ENCODE measurements around the gene SMTN. TPM values are rescaled to one million over a fixed set of nuclear protein-coding genes. Genes with fewer than 3 reads are reported as not detected.
"Not testable (repeated sequence)": the region's sequence is repeated elsewhere in the genome, so short reads cannot be mapped to it uniquely, and the experiment has no call there.

SMTN gene
- total and polyA plus RNA-seq, 4 donors = 97.7 to 1,240 (median 571) TPM

- 44 to 48% methylated on average over 29 of the region's 29 CpGs for WGBS, 2 donors
- DNase-seq (peak in 1 of 2 donors; percentile 47), ATAC-seq (ENCODE audit: low FRiP score) (no peak)
- no peak overlapping the region for H3K4me3 ChIP-seq (ENCODE audit: low read length in 2 of 2)
- peaks cover 0 to 27% of the 10 kb centered on the region in 2 donors for H3K36me3 ChIP-seq (ENCODE audit: control insufficient read depth in 1 of 2, insufficient read depth in 2 of 2, low read length in 1 of 2)
- no peaks in the 10 kb centered on the region for H3K9me3 ChIP-seq (ENCODE audit: control insufficient read depth, low read length)
- no peaks in the 10 kb centered on the region for H3K4me1 ChIP-seq (ENCODE audit: control insufficient read depth in 1 of 2, insufficient read depth in 2 of 2, low read length in 2 of 2)
- intact Hi-C loops (cut with DNase I) = loop anchor here in 1 of 2 donors (2.0 kb wide), 1 partner anchor 15 kb away; the partner anchor contains the start of gene SELENOM
- no peaks in the 10 kb centered on the region for H3K27me3 ChIP-seq (ENCODE audit: control insufficient read depth in 1 of 2, insufficient read depth in 2 of 2, low read length in 1 of 2)
- peak overlapping the region in 1 of 2 donors; percentile 37 for H3K27ac ChIP-seq (ENCODE audit: low read depth in 1 of 2, low read length in 2 of 2)
Observed at GRCh38 chr22:31091106-31091975, 10.2 kb downstream of the SMTN start.

GRCh38 chr22:31092161-31092560, 11.0 kb downstream of the SMTN start:
- Histone ChIP-seq H3K36me3 (ENCODE audit: control insufficient read depth in 1 of 2, insufficient read depth in 2 of 2, low read length in 1 of 2) (peaks cover 0 to 33% of the 10 kb centered on the region in 2 donors), H3K9me3 (ENCODE audit: control insufficient read depth, low read length) (no peaks in the 10 kb centered on the region), H3K4me1 (ENCODE audit: control insufficient read depth in 1 of 2, insufficient read depth in 2 of 2, low read length in 2 of 2) (no peaks in the 10 kb centered on the region), H3K4me3 (ENCODE audit: low read length in 2 of 2) (no peak overlapping the region), H3K27ac (ENCODE audit: low read depth in 1 of 2, low read length in 2 of 2) (no peak overlapping the region), H3K27me3 (ENCODE audit: control insufficient read depth in 1 of 2, insufficient read depth in 2 of 2, low read length in 1 of 2) (no peaks in the 10 kb centered on the region)
- intact Hi-C loops (cut with DNase I) = no loop called here
- no peak for DNase-seq
- WGBS, 2 donors = 82% methylated on average over 9 of the region's 9 CpGs
- ATAC-seq (ENCODE audit: low FRiP score) = no peak

GRCh38 chr22:31093086-31093850, 12.2 kb downstream of the SMTN start:
- H3K36me3 ChIP-seq (ENCODE audit: control insufficient read depth in 1 of 2, insufficient read depth in 2 of 2, low read length in 1 of 2) = peaks cover 0 to 35% of the 10 kb centered on the region in 2 donors
- no peaks in the 10 kb centered on the region for H3K9me3 ChIP-seq (ENCODE audit: control insufficient read depth, low read length)
- H3K27me3 ChIP-seq (ENCODE audit: control insufficient read depth in 1 of 2, insufficient read depth in 2 of 2, low read length in 1 of 2) = no peaks in the 10 kb centered on the region
- WGBS, 2 donors = 31 to 32% methylated on average over 31 to 33 of the region's 33 CpGs
- DNase-seq = peak; percentile 88 to 91
- H3K4me1 ChIP-seq (ENCODE audit: control insufficient read depth in 1 of 2, insufficient read depth in 2 of 2, low read length in 2 of 2) = no peaks in the 10 kb centered on the region
- peak; percentile 69 for ATAC-seq (ENCODE audit: low FRiP score)
- H3K4me3 ChIP-seq (ENCODE audit: low read length in 2 of 2) = no peak overlapping the region
- intact Hi-C loops (cut with DNase I) = no loop called here
- H3K27ac ChIP-seq (ENCODE audit: low read depth in 1 of 2, low read length in 2 of 2) = peak overlapping the region in 1 of 2 donors; percentile 58

GRCh38 chr22:31094021-31094551, 13.0 kb downstream of the SMTN start:
- Histone ChIP-seq H3K9me3 (ENCODE audit: control insufficient read depth, low read length) (no peaks in the 10 kb centered on the region), H3K27me3 (ENCODE audit: control insufficient read depth in 1 of 2, insufficient read depth in 2 of 2, low read length in 1 of 2) (no peaks in the 10 kb centered on the region), H3K27ac (ENCODE audit: low read depth in 1 of 2, low read length in 2 of 2) (peak overlapping the region; percentile 17 to 58), H3K4me3 (ENCODE audit: low read length in 2 of 2) (no peak overlapping the region), H3K36me3 (ENCODE audit: control insufficient read depth in 1 of 2, insufficient read depth in 2 of 2, low read length in 1 of 2) (peaks cover 0 to 33% of the 10 kb centered on the region in 2 donors), H3K4me1 (ENCODE audit: control insufficient read depth in 1 of 2, insufficient read depth in 2 of 2, low read length in 2 of 2) (no peaks in the 10 kb centered on the region)
- DNase-seq (peak in 1 of 2 donors; percentile 50), ATAC-seq (ENCODE audit: low FRiP score) (no peak)
- WGBS, 2 donors = 14 to 16% methylated on average over 5 of the region's 5 CpGs
- intact Hi-C loops (cut with DNase I) = no loop called here

GRCh38 chr22:31094741-31095140, 13.6 kb downstream of the SMTN start:
- Histone ChIP-seq H3K27ac (ENCODE audit: low read depth in 1 of 2, low read length in 2 of 2) (peak overlapping the region in 1 of 2 donors; percentile 8), H3K4me1 (ENCODE audit: control insufficient read depth in 1 of 2, insufficient read depth in 2 of 2, low read length in 2 of 2) (no peaks in the 10 kb centered on the region), H3K4me3 (ENCODE audit: low read length in 2 of 2) (no peak overlapping the region), H3K27me3 (ENCODE audit: control insufficient read depth in 1 of 2, insufficient read depth in 2 of 2, low read length in 1 of 2) (no peaks in the 10 kb centered on the region), H3K9me3 (ENCODE audit: control insufficient read depth, low read length) (no peaks in the 10 kb centered on the region), H3K36me3 (ENCODE audit: control insufficient read depth in 1 of 2, insufficient read depth in 2 of 2, low read length in 1 of 2) (peaks cover 4 to 38% of the 10 kb centered on the region in 2 donors)
- ATAC-seq (ENCODE audit: low FRiP score) (no peak), DNase-seq (no peak)
- WGBS, 2 donors = 75% methylated on average over 7 of the region's 7 CpGs
- intact Hi-C loops (cut with DNase I) = no loop called here

GRCh38 chr22:31095637-31096249, 14.6 kb downstream of the SMTN start:
- Histone ChIP-seq H3K4me3 (ENCODE audit: low read length in 2 of 2) (no peak overlapping the region), H3K27ac (ENCODE audit: low read depth in 1 of 2, low read length in 2 of 2) (peak overlapping the region in 1 of 2 donors; percentile 10), H3K27me3 (ENCODE audit: control insufficient read depth in 1 of 2, insufficient read depth in 2 of 2, low read length in 1 of 2) (no peaks in the 10 kb centered on the region), H3K36me3 (ENCODE audit: control insufficient read depth in 1 of 2, insufficient read depth in 2 of 2, low read length in 1 of 2) (peaks cover 8 to 38% of the 10 kb centered on the region in 2 donors), H3K9me3 (ENCODE audit: control insufficient read depth, low read length) (no peaks in the 10 kb centered on the region), H3K4me1 (ENCODE audit: control insufficient read depth in 1 of 2, insufficient read depth in 2 of 2, low read length in 2 of 2) (no peaks in the 10 kb centered on the region)
- intact Hi-C loops (cut with DNase I) = no loop called here
- 76 to 89% methylated on average over 3 of the region's 3 CpGs for WGBS, 2 donors
- DNase-seq = no peak
- ATAC-seq (ENCODE audit: low FRiP score) = no peak

GRCh38 chr22:31096657-31097279, 15.7 kb downstream of the SMTN start:
- H3K27me3 ChIP-seq (ENCODE audit: control insufficient read depth in 1 of 2, insufficient read depth in 2 of 2, low read length in 1 of 2) = no peaks in the 10 kb centered on the region

GRCh38 chr22:31097539-31097938, 16.4 kb downstream of the SMTN start:
- ATAC-seq (ENCODE audit: low FRiP score); H3K4me1 ChIP-seq (ENCODE audit: control insufficient read depth in 1 of 2, insufficient read depth in 2 of 2, low read length in 2 of 2); H3K9me3 ChIP-seq (ENCODE audit: control insufficient read depth, low read length); intact Hi-C loops (cut with DNase I); DNase-seq; H3K27me3 ChIP-seq (ENCODE audit: control insufficient read depth in 1 of 2, insufficient read depth in 2 of 2, low read length in 1 of 2); H3K4me3 ChIP-seq (ENCODE audit: low read length in 2 of 2): not testable (repeated sequence)
- 85 to 88% methylated on average over 5 of the region's 5 CpGs for WGBS, 2 donors
- Histone ChIP-seq H3K27ac (ENCODE audit: low read depth in 1 of 2, low read length in 2 of 2) (peak overlapping the region in 1 of 2 donors; percentile 18), H3K36me3 (ENCODE audit: control insufficient read depth in 1 of 2, insufficient read depth in 2 of 2, low read length in 1 of 2) (peaks cover 8 to 31% of the 10 kb centered on the region in 2 donors)

More at GRCh38 chr22:31096657-31097279, 15.7 kb downstream of the SMTN start:
- no peak for ATAC-seq (ENCODE audit: low FRiP score)
- no peaks in the 10 kb centered on the region for H3K4me1 ChIP-seq (ENCODE audit: control insufficient read depth in 1 of 2, insufficient read depth in 2 of 2, low read length in 2 of 2)
- H3K4me3 ChIP-seq (ENCODE audit: low read length in 2 of 2) = no peak overlapping the region
- no peaks in the 10 kb centered on the region for H3K9me3 ChIP-seq (ENCODE audit: control insufficient read depth, low read length)
- H3K27ac ChIP-seq (ENCODE audit: low read depth in 1 of 2, low read length in 2 of 2) = peak overlapping the region in 1 of 2 donors; percentile 3
- intact Hi-C loops (cut with DNase I) = no loop called here
- peaks cover 8 to 32% of the 10 kb centered on the region in 2 donors for H3K36me3 ChIP-seq (ENCODE audit: control insufficient read depth in 1 of 2, insufficient read depth in 2 of 2, low read length in 1 of 2)
- 77 to 81% methylated on average over 27 of the region's 27 CpGs for WGBS, 2 donors
- DNase-seq = no peak
